Cardiac fibroblast (primary cell): Measurements from ENCODE around the gene MICB.

Source experiments
- DNase-seq, 2 donors: peaks; one replicate each; pipeline versions ENCODE4 v3.0.0 to v3.0.0-alpha.2; 2010; ENCODE audit warnings: low read depth in 2 of 2
- H3K4me3 ChIP-seq, 2 donors: replicated peaks in 1 of 2; 1 replicate in 1 of 2; 2 replicates in 1 of 2; pipeline ENCODE4 v1.5.1; 2011; ENCODE audit warnings: low read depth in 2 of 2, low read length in 2 of 2, mild to moderate bottlenecking in 2 of 2, moderate library complexity in 1 of 2
- TF ChIP-seq, protein P1 (sequence below): IDR thresholded peaks from one replicate; pipeline ENCODE4 v1.5.1; 2011; ENCODE audit warnings: low read depth, mild to moderate bottlenecking, low read length, inconsistent platforms

The MICB gene

DNA sequence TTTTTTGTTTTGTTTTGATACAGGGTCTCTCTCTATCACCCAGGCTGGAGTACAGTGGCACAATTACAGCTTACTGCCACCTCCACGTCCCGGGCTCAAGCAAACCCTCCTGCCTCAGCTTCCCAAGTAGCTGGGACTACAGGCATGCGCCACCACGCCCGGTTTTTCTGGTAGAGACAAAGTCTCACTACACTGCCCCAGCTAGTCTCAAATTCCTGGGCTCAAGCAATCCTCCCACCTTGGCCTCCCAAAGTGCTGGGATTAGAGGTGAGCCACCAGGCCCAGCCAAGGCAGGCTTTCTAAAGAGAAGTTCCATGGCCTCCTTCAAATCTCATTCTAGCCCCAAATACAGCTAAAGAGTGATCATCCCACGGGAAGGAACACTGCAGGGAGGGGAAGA lies 36.1 kb downstream of the MICB start:
- TF ChIP-seq, protein P1, sequence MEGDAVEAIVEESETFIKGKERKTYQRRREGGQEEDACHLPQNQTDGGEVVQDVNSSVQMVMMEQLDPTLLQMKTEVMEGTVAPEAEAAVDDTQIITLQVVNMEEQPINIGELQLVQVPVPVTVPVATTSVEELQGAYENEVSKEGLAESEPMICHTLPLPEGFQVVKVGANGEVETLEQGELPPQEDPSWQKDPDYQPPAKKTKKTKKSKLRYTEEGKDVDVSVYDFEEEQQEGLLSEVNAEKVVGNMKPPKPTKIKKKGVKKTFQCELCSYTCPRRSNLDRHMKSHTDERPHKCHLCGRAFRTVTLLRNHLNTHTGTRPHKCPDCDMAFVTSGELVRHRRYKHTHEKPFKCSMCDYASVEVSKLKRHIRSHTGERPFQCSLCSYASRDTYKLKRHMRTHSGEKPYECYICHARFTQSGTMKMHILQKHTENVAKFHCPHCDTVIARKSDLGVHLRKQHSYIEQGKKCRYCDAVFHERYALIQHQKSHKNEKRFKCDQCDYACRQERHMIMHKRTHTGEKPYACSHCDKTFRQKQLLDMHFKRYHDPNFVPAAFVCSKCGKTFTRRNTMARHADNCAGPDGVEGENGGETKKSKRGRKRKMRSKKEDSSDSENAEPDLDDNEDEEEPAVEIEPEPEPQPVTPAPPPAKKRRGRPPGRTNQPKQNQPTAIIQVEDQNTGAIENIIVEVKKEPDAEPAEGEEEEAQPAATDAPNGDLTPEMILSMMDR: no peak

DNA sequence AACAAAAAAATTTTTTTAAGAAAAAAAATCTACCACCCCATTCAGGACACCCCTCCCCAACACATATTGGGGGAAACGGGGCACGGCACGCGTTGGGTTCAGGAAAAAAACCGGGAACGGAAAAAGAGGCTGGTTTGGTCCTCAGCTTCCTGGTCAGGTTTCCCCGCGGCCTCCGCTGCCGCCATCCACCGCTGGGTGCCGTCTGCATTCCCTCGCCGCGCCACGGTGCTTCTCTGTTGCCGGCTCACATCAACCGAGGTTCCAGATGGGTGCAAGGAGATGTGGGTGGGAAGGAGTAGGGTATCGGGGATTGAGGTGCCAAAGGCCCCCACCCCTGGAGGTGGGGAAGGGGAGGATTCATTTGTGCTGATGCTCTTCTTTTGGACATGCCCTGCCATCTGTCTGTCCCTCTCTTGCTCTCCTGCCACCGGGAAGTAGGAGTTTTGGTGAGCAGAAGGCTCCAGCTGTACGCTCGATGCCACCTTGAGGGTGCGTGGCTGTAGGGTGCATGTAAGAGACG lies 36.6 kb downstream of the MICB start:
- TF ChIP-seq, protein P1: no peak
- no peak overlapping the region for H3K4me3 ChIP-seq
- no peak for DNase-seq

More for the DNA sequence above, 36.1 kb downstream of the MICB start:
- no peak for DNase-seq
- no peak overlapping the region for H3K4me3 ChIP-seq

DNA sequence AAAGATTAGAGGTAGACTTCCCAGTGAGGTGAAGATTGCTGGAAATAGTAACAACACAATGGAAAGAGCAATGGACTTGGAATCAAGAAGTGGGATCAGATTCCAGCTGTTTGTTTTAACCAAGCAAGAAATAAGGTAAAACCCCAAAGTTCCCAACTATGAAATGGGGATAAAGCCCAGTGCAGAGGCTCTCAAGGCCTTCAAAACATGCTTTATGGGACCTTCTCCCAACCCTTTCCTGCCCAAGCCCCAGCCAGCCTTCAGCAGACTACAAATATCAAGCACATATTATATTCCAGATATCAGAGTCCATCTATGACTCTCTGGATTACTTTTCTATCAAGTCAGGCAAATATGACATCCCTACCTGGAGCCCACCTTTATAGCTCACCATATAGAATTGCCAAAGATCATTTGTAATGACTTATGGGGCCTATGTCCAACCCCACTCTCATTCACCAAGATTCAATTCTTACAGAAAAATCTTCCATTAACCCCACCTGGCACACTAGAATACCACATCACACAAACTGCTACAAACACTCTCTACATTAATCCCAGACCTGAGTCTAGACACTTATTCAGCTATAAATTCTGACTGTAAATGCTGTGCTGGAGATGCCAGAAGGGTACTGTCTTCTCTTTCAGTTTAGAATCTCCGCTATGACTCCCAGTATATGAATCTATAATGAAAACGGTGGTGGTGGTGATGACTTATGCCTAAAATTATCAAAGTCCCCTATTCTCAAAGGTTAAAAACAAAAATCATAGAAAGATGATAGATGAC lies 37.8 kb downstream of the MICB start:
- TF ChIP-seq, protein P1: no peak
- DNase-seq: no peak
- H3K4me3 ChIP-seq: no peak overlapping the region

DNA sequence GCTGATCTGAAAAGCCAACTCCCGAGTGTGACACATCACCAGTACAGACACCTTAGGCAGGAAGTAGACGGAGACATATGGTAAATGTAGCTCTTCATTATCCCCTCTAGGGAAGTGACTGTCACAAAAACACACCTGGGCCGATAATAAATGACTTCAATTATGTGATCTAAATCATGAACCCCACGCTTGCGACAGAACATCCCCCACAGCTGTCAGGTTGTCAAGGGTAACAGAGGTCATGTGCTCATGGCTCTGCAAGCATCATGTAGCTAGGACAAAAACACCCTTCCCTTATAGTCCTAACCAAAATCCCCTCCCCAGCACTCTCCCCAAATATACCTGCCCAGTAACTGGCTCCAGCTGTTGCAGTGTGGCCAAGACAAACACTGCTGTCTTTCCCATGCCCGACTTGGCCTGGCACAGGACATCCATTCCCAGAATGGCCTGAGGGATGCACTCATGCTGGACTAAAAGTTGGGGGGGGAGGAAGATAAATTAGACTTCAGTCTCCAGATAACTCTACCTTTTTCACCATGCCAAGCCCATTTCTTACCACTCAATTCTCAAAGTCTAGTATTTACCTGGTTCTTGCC lies 41.0 kb downstream of the MICB start:
- TF ChIP-seq, protein P1: no peak
- H3K4me3 ChIP-seq: peak overlapping the region; percentile 6 to 70
- DNase-seq: no peak

DNA sequence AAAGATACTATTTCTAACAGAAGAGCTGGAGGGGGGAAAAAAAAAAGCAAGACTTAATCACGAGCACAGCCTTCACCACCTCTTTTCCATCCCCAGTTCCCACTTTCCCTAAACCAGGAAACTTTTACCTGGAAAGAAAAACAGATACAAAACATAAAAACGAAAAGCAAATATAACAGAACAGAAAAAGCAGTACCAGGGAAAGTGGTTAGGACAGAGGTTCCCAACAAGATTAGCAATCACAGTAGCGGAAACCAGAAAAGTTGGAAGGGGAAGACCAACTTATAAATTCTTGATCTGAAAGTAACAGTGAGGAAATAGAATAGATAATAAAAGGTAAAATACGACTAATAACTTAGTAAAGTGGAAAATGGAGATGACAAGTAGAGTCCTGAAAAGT lies 42.7 kb downstream of the MICB start:
- no peak for DNase-seq
- peak overlapping the region; percentile 70 to 72 for H3K4me3 ChIP-seq
- TF ChIP-seq, protein P1: no peak

DNA sequence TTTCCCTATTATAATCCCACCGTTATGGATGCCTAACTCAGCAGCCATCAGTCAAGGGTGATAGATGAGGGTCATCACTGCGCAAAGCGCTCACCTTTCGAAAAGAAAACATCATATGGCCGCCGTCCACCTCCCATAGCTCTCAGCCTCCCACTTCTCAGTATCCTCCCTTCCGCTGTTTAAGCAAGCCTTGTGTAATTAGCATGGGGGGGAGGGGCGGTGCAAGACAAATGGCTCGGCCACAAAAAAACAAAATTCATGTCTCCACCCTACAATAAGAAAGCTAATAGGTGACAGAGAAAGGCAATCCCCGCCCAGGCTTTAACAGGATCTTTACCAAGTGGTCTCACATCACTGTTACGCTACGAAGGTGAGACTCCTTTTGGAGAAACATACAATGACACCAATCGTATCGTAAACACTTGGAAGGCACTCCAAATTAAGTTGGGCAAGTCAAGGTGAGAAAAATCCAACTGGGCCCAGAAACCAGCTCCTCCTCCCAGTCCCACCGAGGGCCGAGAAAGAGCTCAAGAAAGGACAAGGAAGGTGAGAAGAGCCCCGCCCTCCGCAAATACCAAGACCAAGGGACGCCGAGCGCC lies 43.2 kb downstream of the MICB start:
- TF ChIP-seq, protein P1: no peak
- peak overlapping the region; percentile 70 to 72 for H3K4me3 ChIP-seq
- DNase-seq: peak; percentile 75 to 76
